GM10847 (cell line): Measurements from ENCODE around the gene NLRP1.

Source experiments
- POLR2A ChIP-seq: IDR thresholded peaks from 2 replicates; pipeline ENCODE4 v1.6.1; 2011; ENCODE audit not compliant: insufficient read length; ENCODE audit errors: extremely low read depth

The NLRP1 gene

DNA sequence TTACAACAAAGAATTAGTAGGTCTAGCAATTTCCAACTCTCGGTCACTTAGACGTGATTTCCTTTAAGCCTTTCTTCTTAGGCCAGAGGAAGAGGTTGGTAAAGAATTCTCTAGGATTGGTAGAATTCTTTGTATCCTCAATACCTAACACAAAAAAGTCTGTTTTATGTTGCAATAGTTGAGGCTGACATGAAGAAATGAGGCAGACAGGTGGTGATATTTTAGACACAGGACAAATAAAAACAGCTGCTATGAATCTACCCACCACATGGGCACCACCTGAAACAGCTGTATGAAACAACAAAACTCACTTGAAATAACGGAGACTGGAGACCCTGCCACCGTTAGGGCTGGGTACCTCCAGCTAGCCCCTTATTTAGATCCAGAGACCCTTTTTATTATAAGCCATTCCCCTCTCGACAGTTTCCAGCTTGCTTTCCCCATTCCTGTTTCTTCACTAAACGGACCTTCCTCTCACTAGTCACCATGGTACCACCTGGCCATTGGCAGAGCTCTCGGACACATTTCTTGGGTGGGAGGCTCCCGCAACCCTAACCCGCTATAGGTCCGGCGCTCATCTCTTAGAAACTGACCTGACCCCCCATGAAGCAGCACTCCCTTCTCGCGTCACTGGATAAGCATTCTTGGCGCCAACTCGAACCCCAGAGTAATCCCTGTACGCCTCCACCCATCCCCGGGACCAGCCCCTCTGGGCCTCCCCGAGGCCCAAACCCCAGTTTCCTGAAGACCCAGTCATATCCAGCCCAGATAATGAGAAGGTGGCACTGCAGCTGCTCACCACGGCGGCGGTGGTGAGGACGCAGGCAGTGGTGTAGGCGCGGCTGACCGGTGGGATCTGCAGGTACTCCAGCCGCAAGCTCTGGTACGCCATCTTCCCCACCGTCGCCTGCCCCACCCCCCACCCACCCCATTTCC is 98.8 kb downstream of the NLRP1 start, which contains the start of gene DERL2:
TSS of gene DERL2 (minus strand) at position 909 of the 936 bp plus-strand sequence. CDS start at position 892, 17 bp downstream.
- peak; percentile 53 for TF ChIP-seq POLR2A

DNA sequence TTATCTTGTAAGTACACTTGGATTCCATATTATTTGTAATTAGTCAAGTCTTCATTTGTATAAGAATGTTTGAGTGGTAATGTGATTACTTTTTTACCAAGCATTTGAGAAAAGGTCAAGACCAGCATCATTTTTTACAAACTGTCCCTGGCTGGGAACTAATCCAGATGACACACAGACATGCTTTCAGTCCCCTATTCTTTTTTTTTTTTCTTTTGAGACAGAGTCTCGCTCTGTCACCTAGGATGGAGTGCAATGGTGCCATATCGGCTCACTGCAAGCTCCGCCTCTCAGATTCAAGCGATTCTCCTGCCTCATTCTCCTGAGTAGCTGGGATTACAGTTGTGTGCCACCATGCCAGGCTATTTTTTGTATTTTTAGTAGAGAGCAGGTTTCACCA is 102.9 kb downstream of the NLRP1 start:
- no peak for TF ChIP-seq POLR2A

DNA sequence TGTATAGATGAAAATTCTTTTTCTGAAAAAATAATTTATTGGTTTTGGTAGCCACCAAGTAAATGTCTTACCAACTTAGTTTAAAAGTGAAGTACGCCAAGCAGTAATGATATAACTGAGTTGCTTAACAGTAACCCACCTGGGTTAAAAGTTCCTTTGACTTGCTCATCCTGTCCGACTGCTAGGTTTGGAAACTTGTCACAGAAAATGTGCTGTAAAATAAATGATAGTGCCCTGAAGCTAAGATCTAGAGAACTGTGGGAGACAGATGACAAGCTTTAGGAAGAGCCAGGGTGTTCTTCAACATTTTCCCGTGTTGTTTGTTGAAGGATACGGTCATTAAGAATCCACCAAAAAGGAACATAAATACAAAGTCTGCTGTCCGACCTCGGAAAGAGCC is 103.3 kb downstream of the NLRP1 start:
- no peak for TF ChIP-seq POLR2A

DNA sequence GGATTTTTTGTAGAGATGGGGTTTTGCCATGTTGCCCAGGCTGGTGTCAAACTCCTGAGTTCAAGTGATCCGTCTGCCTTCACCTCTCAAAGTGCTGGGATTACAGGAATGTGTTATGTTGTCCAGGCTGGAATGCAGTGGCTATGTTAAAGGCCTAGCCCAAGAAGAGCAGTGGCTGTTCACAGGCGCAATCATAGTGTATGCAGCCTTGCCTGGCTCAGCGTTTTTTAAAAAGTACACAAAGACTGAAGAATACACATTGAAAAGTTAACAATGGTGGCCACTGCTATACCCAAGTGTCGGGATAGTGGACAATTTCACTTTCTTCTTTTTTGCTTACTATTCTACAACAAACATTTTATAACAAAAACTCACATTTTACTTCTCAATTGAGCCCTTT is 105.3 kb downstream of the NLRP1 start:
- no peak for TF ChIP-seq POLR2A

DNA sequence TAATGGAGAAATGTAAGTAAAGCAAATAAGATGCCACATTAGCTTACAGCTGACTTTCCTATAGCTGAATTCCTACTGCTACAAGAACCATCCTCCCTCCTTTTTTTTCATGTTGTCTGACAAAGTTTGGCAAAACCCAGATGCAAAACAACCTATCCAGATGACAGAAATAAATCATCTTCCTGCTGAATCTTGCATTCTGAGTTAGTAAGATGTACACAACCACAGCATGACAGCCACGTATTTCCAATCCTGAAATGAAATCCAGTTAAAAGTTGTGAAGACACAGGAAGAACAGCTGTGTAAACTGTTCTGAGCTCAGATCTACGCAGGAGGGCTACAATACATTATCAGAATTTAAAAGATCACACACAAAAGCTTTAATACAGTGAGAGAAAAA is 110.4 kb downstream of the NLRP1 start:
- no peak for TF ChIP-seq POLR2A

DNA sequence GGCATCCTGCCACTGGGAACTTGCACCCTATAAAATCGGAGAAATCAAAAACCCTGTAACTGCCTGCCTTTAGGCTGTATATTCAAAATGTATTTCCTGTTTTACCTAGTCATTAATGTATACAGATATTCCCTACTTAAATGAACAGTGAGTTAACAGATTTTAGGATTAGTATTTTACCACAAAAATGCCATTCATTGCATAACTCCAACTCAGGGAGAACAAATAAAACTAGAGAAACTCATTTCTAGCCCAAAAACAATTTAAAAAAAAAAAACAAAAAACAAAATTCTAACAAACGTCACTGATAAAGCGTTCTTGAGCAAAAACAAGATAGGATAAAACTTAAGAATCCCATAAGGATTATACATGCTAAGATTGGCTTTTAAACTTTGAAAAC is 111.8 kb downstream of the NLRP1 start:
- no peak for TF ChIP-seq POLR2A

DNA sequence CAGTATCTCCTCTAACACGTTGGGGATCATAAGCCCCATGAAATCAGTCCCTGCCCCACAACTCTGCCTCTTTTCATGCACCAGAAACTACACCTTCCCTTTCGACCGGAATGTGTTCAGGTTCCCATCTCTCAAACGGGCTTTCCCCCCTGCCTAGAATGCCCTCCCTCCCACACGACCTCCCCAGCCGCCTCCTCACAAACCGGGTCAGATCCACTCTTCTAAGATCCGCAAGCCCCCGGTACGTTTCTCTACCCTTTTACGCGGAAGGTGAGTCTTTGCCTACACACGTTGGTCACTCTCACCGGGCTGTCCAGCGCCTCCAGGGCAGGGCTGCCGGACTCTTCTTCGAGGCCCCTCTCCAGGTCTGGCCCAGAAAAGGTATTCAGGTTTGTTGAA is 116.2 kb downstream of the NLRP1 start:
- no peak for TF ChIP-seq POLR2A

DNA sequence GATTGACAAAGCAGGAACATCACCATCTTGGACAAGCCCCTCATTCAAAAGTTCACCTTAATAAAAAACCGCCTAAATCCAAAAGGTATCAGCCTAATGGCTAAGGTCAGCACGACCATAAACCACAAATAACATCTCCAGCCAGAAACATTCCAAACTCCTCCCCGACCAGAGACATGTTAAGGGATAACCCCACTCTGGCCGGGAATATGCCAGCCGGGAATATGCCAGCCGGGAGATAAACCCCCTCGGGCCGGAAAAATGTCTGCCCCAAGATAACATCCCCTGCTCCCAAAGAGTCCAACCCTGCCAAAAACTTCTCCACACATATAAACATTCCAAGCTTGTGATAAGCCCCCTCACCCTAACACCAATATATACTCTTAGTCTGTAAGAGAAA is 116.9 kb downstream of the NLRP1 start:
- TF ChIP-seq POLR2A: no peak

DNA sequence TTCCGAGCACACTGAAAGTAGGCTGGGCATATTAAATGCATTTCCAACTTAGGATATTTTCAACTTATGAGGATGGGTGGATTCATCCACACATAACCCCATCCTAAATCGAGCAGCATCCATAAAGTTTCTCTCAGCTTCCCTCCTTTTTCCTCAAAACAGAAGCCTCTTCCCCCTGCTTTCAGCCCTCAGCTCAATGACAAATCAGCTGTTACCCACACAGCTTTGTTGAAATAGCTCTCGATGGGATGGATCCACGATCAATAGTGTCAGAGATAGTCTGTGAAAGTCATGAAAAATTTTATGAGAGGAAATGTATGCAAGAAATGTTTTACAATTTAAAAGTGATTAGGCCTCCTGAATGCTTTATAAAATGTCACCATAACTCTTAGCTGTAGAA is 118.0 kb downstream of the NLRP1 start:
- no peak for TF ChIP-seq POLR2A

DNA sequence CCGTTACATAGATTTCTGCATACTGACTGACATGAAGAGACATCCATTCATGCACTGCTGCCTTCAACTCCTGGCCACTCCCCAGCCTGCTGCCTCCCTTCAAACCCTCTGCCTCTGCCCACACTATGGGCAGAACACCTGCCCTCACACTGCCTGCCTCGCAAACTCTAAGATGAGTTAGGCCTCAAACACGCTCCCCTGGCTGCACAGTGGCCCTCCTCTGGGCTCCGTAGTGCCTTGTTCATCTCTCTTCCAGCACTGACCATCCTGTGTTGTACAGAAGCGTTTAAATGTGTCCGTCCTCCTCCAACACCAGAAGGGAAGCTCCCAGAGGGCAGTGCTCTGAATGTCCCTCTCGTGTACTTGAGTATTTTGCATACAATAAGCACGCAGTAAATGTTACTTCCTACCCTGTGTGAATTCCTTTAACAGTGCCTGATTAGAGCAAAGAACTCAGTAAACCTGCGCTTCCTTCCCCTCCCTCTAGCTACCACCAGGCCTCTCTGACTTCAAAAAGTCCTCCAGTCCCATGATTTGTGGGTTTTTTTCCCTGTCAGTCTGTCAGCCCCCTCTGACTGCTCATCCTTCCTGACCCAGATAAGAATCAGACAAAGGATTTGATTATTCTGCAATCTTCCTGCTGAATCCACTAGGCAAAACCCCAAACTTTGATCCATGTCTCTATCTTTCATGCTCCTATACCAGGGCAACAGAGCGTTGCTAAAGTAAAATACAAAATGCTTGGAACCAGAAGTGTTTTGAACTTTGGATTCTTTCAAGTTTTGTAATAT is 119.4 kb downstream of the NLRP1 start:
- TF ChIP-seq POLR2A: no peak
